Activated T-cell treated with anti-CD3 and anti-CD28 coated beads, Interleukin-2, amount 50 U/mL, for 24 hours (primary cell): ENCODE measurements around the gene TMEM121B.

ENCODE experiments used
- DNase-seq: peaks from one replicate; pipeline ENCODE4 v3.0.0-alpha.2; 2020
- H3K27ac Mint-ChIP-seq: 2 replicates; pipeline ENCODE4 v1.8.0; 2020; ENCODE audit warnings: mild to moderate bottlenecking, mixed read lengths
- H3K27me3 Mint-ChIP-seq: 2 replicates; pipeline ENCODE4 v1.8.0; 2020; ENCODE audit warnings: mixed read lengths
- H3K36me3 Mint-ChIP-seq: 2 replicates; pipeline ENCODE4 v1.8.0; 2020; ENCODE audit warnings: low read depth, mixed read lengths
- H3K4me1 Mint-ChIP-seq: 2 replicates; pipeline ENCODE4 v1.8.0; 2020; ENCODE audit warnings: low read depth, mixed read lengths
- H3K4me3 Mint-ChIP-seq: 2 replicates; pipeline ENCODE4 v1.8.0; 2020; ENCODE audit warnings: mild to moderate bottlenecking, moderate library complexity, mixed read lengths
- H3K9me3 Mint-ChIP-seq: 2 replicates; pipeline ENCODE4 v1.8.0; 2020; ENCODE audit warnings: mixed read lengths

The TMEM121B gene

DNA sequence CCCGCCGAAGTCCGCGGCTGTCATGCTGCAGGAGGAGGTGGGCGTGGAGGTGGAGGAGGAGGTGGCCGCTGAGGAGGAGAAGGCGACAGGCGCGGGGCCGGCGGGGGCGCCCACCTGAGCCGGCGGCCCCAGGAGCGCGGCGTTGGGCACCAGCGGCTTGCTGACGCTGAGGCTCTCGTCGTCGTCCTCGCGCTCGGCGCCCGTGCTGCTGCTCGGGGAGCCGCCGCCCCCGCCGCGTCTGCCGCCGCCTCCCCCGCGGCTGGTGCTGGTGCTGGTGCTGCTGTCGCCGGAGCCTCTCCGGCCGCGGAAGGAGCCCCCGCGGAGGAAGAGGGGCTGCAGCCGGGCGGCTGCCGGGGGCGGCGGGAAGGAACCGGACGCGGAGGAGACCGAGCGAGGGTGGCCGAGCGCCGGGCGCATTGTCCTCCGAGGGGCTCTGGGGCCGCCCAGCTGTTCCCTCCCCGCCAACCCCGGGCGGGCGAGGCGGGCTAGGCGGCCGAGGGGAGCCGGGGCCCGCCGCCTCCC is 388 bp downstream of the TMEM121B start:
- no peaks in the 10 kb centered on the region for H3K36me3 Mint-ChIP-seq
- DNase-seq: peak; percentile 48
- no peaks in the 10 kb centered on the region for H3K9me3 Mint-ChIP-seq
- H3K4me3 Mint-ChIP-seq: no peak overlapping the region
- no peak overlapping the region for H3K27ac Mint-ChIP-seq
- H3K27me3 Mint-ChIP-seq: peaks cover 28% of the 10 kb centered on the region
- peaks cover 40% of the 10 kb centered on the region for H3K4me1 Mint-ChIP-seq

DNA sequence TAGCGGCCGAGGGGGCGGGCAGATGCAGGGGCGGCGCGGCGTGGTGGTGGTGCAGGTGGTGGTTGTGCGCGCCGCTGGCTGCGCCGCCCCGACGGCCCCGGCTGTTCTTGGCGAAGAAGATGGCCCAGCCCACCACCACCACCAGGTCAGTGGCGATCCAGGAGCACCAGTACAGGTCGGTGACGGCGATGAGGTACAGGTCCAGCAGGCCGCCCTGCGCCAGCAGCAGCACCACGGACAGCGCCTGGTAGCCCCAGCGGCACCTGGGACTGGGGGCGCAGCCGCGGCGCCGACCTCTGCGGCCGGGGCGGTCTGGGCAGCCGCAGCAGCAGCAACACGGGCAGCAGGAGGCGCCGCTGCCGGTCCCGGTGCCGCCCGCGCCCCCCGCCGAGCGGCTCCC is 879 bp downstream of the TMEM121B start:
- Mint-ChIP-seq H3K27ac (no peak overlapping the region), H3K4me1 (peaks cover 45% of the 10 kb centered on the region), H3K4me3 (peak overlapping the region; percentile 29), H3K27me3 (peaks cover 28% of the 10 kb centered on the region), H3K36me3 (no peaks in the 10 kb centered on the region), H3K9me3 (no peaks in the 10 kb centered on the region)
- DNase-seq: peak; percentile 74

DNA sequence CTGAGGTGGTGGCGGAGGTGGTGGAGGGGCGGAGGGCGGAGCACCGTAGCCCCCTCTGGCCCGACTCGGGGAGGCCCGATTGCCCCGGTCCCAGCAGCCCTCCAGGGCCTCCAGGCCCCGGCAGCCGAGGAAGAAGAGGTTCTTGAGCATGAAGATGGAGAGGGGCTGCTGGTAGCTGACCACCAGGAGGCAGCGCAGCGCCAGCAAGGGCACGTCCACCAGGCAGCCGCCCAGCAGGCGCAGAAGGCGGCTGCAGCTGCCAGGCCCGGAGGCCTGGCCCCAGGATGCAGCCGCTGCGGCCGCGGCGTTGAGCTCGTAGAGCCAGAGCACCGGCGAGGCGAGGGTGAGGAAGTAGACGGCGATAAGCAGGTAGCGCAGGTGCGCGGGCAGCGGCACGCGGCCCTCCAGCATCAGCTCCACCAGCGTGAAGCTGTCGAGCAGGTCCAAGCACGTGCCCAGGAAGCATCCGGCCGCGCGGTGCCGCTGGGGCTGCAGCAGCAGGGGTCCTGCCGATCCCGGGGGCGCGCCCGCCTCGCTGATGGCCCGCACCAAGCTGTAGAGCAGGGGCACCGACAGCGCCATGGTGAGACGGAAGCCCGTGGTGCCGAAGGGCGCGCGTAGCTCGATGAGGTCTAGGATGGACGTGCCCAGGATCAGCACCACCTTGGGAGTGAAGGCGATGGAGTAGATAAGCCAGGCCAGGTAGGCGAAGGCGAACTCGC is 1.5 kb downstream of the TMEM121B start:
- Mint-ChIP-seq H3K4me3 (no peak overlapping the region), H3K36me3 (no peaks in the 10 kb centered on the region), H3K4me1 (peaks cover 51% of the 10 kb centered on the region), H3K27ac (no peak overlapping the region), H3K27me3 (peaks cover 28% of the 10 kb centered on the region), H3K9me3 (no peaks in the 10 kb centered on the region)
- no peak for DNase-seq

DNA sequence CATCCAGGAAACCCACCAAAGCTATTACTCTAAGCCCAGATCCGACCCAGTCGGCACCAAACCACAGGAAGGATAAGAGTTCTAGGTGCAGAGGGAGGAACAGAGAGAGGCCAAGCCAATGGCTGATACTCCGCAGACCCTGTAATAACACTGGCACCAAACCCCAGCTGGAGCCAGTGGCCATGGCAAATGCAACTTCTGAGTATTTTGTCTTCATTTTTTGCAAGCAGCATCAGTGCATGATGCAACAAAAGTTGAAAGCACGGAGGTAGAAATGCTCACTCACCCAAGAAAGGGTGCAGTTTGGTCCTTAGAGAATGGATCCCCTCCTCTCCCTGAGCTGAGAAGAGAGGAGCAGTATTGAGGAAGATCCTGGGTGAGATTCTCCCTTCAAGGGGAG is 2.8 kb downstream of the TMEM121B start:
- peak overlapping the region; percentile 74 for H3K27ac Mint-ChIP-seq
- DNase-seq: no peak
- H3K27me3 Mint-ChIP-seq: peaks cover 28% of the 10 kb centered on the region
- no peak overlapping the region for H3K4me3 Mint-ChIP-seq
- peaks cover 58% of the 10 kb centered on the region for H3K4me1 Mint-ChIP-seq
- no peaks in the 10 kb centered on the region for H3K36me3 Mint-ChIP-seq
- no peaks in the 10 kb centered on the region for H3K9me3 Mint-ChIP-seq

DNA sequence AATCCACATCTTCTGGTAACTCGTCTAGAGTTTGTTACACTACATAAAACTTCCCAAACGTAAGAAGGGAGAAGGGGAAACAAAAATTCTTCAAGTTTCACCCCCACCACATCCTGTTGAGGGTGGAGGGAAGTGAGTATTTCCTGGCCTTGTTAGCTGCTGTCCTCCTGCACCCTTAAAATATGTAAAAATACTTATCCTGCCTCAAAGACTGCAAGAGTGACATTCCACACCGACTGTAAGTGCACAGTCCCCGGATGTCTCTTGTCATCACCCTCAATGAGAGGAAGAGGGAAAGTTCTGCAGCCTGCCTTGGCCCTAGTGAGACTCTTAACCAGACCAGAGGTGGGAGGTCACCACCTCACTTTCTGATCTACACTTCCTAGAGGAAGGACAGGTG is 3.3 kb downstream of the TMEM121B start:
- Mint-ChIP-seq H3K27me3 (peaks cover 28% of the 10 kb centered on the region), H3K9me3 (no peaks in the 10 kb centered on the region), H3K4me1 (peaks cover 58% of the 10 kb centered on the region), H3K36me3 (no peaks in the 10 kb centered on the region), H3K27ac (peak overlapping the region; percentile 74), H3K4me3 (peak overlapping the region; percentile 4)
- DNase-seq: no peak

DNA sequence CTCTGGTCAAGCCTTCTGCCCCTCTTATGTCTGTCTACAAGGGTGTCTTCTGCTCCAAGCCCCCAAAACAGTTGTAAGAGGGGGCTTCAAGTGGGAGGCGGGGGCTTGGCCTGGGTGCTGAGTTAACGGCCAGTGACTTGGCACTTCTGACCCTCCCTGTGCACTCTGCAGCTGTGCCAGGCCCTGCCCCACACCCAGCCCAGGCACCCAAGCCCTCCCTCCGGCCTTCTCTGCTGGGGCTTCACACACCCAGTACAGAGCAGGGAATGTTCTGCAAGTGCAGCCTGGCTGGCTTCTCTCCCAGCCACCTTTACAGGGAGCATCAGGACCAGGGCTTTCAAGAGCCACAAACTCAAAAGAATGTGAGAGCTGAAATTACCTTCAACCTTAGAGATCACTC is 3.8 kb downstream of the TMEM121B start:
- Mint-ChIP-seq H3K9me3 (no peaks in the 10 kb centered on the region), H3K27ac (peak overlapping the region; percentile 74), H3K27me3 (peaks cover 24% of the 10 kb centered on the region), H3K4me3 (peak overlapping the region; percentile 4), H3K36me3 (no peaks in the 10 kb centered on the region), H3K4me1 (peaks cover 61% of the 10 kb centered on the region)
- DNase-seq: no peak

DNA sequence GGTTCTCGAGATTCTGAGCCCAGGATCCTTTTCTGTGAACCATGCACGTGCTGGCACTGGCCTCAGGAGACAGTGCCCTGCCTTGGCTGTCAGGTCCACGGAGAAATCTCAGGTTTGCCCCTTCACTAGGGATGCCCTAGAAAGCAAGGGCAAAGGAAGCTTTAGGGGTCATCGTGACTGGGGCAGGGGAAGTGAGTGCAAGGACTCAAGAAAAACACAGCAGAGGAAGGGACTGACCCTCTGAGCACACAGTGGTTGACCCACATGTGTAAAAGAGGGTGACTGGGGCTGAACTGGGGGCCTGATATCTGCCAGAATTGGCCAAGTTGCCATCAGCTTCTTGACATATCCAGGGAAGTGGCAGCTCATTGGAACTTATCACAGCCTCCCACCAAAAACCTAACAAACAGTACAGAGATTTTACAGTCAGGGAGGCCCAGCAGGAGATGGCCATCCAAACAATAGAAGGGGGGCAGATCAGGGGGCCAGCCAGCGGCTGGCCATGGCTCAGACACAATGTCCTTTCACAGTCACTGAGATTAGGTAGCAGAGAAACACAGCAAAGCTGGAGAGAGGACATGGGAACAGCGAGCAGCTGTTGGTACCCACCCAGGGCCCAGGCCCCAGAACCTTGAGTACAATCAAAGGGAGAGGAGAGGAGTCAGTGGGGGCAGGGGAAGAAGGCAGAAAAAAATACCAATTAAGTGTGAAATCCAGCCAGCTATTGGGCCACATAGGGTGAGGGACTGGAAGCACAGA is 4.4 kb downstream of the TMEM121B start:
- no peak for DNase-seq
- Mint-ChIP-seq H3K36me3 (no peaks in the 10 kb centered on the region), H3K4me1 (peaks cover 58% of the 10 kb centered on the region), H3K27ac (peak overlapping the region; percentile 45), H3K9me3 (no peaks in the 10 kb centered on the region), H3K4me3 (no peak overlapping the region), H3K27me3 (peaks cover 17% of the 10 kb centered on the region)

DNA sequence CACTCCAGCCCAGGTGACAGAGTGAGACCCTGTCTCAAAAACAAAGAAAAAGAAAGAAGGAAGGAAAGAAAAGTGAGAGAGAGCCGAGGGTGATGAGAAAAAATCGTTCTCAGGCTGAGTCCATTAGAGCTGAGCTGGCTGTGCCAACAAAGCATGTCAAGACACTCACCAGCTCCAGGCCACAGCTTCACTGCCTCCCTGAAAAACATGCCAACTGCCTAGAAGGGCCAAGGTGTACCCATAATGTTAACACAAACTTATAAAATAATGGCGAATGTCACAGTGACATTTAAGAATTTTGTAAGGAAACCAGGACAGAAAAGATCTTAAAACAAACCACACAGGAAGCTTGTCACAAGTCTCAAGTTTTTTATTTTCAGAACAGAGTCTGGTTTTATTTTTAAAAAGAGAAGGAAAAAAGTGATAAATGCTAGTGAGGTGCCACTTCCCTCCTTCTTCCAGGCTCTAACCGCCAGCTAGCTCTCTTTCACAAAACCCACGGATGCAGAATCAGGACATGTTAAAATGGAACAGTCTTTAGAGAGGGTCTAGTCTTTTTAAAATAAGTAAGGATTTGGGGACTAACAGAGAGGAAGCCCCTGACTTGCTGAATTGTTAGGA is 5.1 kb downstream of the TMEM121B start:
- peaks cover 12% of the 10 kb centered on the region for H3K27me3 Mint-ChIP-seq
- H3K27ac Mint-ChIP-seq: peak overlapping the region; percentile 45
- H3K4me3 Mint-ChIP-seq: no peak overlapping the region
- no peaks in the 10 kb centered on the region for H3K9me3 Mint-ChIP-seq
- no peak for DNase-seq
- H3K4me1 Mint-ChIP-seq: peaks cover 56% of the 10 kb centered on the region
- H3K36me3 Mint-ChIP-seq: peaks cover 4% of the 10 kb centered on the region

DNA sequence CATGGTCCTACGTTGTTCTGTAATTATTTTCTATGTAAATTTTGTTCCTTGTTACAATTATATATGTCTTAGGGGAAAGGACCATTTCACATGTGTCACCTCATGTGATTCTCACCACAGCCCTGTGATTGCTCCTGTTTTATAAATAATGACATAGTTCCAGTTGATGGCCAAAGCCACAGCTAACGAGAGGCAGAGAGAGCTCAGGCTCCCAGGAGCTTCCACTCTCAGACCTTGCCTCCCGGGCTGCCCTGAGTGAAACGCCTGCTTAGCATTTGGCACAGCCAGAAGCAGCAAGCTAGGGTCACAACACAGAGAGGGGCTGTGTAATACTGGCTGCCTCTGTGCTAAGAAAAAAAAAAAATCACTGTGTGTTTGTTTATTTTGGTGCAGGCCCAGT is 5.9 kb downstream of the TMEM121B start:
- H3K4me1 Mint-ChIP-seq: peaks cover 56% of the 10 kb centered on the region
- no peak overlapping the region for H3K4me3 Mint-ChIP-seq
- DNase-seq: no peak
- H3K36me3 Mint-ChIP-seq: peaks cover 12% of the 10 kb centered on the region
- peaks cover 12% of the 10 kb centered on the region for H3K27me3 Mint-ChIP-seq
- H3K9me3 Mint-ChIP-seq: no peaks in the 10 kb centered on the region
- no peak overlapping the region for H3K27ac Mint-ChIP-seq

DNA sequence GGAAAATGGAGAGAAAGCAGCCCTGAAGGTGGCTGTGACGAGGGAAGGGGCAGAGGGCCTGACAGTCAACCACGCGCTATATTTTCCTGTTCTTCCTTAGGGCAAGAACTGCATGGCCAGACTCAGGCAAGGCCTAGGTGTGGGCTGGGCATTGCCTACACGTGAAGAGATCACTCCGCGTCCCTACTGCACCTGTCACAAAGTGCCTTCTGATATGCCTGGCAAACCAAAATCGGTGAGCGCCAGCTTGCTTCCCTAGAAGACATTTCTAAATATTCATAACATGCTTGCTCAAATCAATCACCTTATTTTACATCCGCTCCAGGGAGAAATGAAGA is 6.3 kb downstream of the TMEM121B start:
- H3K27me3 Mint-ChIP-seq: peaks cover 11% of the 10 kb centered on the region
- no peaks in the 10 kb centered on the region for H3K9me3 Mint-ChIP-seq
- no peak overlapping the region for H3K27ac Mint-ChIP-seq
- H3K4me1 Mint-ChIP-seq: peaks cover 56% of the 10 kb centered on the region
- peaks cover 16% of the 10 kb centered on the region for H3K36me3 Mint-ChIP-seq
- no peak overlapping the region for H3K4me3 Mint-ChIP-seq
- no peak for DNase-seq

DNA sequence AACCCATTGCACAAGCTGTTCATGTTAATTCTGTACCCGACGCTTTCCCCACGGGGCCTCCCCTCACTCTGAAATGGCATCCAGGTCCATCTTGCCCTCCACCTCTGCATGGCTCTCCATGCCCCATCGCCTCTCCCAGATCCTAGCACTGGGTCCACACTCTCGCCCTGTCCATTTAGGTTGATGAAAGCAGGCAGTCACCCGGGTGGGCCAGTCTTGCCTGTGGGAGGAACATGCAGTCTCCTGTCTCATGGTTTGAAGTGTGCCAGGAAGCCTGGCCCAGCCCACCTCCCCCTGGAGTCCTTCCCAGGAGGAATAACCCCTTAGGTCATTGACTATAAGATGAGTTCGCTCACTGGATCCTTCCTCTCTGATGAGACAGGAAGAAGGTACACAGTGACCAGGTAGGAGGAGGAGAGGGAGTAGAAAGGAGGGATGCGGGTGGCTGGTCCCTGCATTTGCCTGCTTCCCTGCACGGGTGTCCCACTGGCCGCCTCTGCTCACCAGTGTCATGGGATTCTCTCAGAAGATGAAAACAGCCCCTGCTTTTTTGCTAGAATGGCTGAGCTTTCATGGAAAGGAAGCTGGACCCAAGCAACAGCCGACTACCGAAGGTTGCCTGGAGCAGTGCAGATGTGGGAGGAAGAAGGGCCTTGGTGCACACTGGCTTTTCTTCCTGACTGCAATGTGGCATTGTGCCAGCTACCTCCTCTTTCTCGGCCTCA is 6.8 kb downstream of the TMEM121B start:
- H3K4me3 Mint-ChIP-seq: no peak overlapping the region
- peaks cover 21% of the 10 kb centered on the region for H3K36me3 Mint-ChIP-seq
- H3K27ac Mint-ChIP-seq: no peak overlapping the region
- peaks cover 56% of the 10 kb centered on the region for H3K4me1 Mint-ChIP-seq
- H3K27me3 Mint-ChIP-seq: peaks cover 6% of the 10 kb centered on the region
- DNase-seq: no peak
- H3K9me3 Mint-ChIP-seq: no peaks in the 10 kb centered on the region

DNA sequence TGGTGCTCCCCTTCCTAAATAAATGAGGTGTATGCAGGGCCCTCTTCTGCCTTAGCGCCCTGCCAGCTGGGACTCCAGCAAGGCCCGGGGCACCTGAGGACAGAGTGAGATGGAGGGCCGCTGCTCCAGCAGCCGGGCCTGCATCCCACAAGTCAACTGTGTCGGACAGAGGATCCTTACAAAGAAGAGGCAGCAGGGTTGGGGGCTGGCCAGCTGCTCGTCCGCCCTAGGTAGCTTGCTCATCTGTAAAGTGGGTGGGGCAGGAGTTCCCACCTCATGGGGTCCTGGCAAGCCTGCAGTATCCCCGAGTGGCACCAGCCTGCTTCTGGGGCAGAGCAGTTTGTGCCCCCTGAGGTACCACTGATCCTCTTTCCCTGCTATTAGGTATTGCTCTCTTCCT is 7.6 kb downstream of the TMEM121B start:
- no peak overlapping the region for H3K27ac Mint-ChIP-seq
- H3K36me3 Mint-ChIP-seq: peaks cover 24% of the 10 kb centered on the region
- H3K4me1 Mint-ChIP-seq: peaks cover 50% of the 10 kb centered on the region
- no peaks in the 10 kb centered on the region for H3K9me3 Mint-ChIP-seq
- no peak overlapping the region for H3K4me3 Mint-ChIP-seq
- DNase-seq: no peak
- no peaks in the 10 kb centered on the region for H3K27me3 Mint-ChIP-seq

DNA sequence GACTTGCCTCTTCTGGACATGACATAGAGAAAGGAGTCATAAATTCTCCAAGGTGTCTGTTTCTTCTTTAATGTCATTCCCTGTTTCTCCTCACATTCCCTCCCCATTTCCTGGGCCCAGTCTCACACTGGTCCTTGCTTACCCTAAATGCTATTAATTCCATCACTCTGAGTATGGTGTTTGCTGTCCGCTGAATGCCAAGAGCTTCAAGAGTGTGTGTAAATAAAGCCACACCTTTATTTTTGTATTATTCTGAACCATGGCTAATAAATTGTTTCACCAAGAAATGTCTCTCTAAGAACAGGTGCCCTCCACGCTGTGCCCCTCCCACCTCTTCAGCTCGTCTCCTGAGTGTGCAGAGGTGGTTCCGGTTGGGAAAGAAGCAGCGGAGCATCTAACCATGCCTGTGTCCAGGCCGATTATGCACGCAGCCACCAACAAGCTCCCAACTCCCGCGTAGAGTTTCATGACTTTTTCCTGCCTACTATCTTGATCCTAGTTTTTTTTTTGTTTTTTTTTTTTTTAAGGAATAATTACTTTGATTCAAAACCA is 8.6 kb downstream of the TMEM121B start:
- peaks cover 42% of the 10 kb centered on the region for H3K4me1 Mint-ChIP-seq
- H3K36me3 Mint-ChIP-seq: peaks cover 33% of the 10 kb centered on the region
- no peak for DNase-seq
- no peak overlapping the region for H3K4me3 Mint-ChIP-seq
- H3K27ac Mint-ChIP-seq: peak overlapping the region; percentile 7
- no peaks in the 10 kb centered on the region for H3K27me3 Mint-ChIP-seq
- no peaks in the 10 kb centered on the region for H3K9me3 Mint-ChIP-seq
